ENCODE measurements around the gene KLF3.

- no peak for TF ChIP-seq CTCF (IDR thresholded peaks at IDR 0.05)
- TF ChIP-seq POLR2A (IDR thresholded peaks at IDR 0.05) = no peak
Measured at GRCh38 chr4:38683276-38683675, 19.3 kb downstream of the KLF3 start.

Data from heart left ventricle (tissue), 13 donors.